ENCODE results near the gene ZNF81.
A peak's percentile ranks its signal among the peaks of the same experiment; 100 is the strongest.
"Not testable (repeated sequence)": the region's sequence is repeated elsewhere in the genome, so short reads cannot be mapped to it uniquely, and the experiment has no call there.

The ZNF81 gene

DNA sequence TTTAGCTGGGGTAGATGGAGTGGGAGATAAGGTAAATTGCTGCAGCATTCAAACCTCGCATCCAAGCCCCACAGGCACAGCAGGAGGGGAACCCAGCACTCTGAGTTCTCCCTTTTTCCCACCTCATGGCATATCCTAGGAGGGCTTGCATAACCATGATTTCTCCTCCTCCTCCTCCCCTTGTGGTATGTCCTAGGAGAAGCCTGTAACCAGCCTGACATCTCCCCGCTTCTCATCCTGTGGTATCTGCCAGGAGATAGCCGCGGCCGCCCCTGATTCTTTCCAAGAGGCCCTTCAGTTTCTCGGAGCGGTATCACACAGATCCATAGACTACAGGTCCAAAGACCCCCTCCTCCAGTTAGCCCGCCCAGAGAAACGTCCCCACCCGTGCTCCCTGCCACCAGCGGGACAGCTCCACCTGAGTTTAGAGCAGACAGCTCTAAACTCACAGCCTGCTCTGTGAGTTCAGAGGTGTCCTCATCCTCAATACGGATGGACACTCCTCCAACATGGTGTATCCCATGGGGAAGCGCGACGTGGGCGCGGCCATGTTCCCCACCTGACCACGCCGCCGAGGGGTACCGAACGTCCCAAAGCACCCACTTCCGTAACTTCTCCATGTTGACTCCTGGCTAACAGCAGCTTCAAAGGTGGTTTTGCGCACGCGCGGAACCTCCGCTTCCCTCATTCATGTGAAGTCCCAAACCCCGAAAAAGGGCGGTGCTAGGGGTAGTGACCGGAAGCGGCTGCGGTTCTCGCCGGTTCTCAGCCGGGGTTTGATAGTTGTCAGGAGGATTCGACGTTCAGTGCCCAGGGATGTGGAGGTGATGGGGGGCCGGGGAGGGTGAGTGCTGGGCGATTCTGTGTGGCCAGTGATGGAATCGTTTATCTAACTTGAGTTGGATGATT is at the start of gene ZNF81:
Gene ZNF81 (plus strand): TSS at position 739 of the 909 bp plus-strand sequence. CDS start 9,366 bp downstream, outside the sequence.
- DNase-seq (ENCODE audit: low spot score): peak; percentile 92

GRCh38 chrX:47796433-47796906 is 40.2 kb upstream of the ZNF81 start:
- DNase-seq (ENCODE audit: low spot score): no peak

DNA sequence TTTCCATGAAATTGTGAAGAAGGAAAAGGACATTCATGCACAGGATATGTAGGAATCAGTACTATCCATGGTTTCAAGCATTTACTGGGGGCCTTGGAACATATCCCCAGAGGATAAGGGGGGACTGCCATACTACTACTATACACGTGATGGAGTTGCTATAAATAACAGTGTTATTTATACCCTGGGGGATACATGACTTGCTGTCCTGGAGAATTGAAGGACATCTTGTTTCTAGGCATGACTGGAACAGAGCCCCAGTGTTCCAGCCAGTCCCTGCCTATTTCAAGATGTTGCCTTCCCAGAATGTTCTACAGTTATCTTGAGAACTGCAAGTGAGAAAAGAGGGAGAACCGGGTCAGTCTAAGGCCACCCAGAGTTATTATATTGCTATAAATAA is 39.6 kb upstream of the ZNF81 start:
- no peak for DNase-seq (ENCODE audit: low spot score)

DNA sequence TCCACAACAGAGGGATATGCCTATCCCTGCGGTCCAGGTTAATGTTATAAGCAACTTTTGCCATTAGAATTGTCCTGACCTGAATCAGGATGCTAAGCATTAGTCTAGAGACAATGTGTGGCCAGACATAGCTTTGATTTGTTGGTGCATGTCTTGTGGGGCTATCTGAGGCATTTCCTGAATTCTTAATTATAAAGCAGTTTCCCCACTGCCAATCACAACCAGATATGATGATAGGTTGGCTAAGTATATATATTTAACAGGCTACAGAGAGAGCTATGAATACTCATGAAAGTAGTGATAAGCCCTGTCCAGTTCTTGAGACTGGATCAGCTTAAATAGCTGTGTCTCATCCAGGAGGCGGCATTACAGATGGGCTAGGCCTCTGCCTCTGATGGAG is 37.8 kb upstream of the ZNF81 start:
- no peak for DNase-seq (ENCODE audit: low spot score)

DNA sequence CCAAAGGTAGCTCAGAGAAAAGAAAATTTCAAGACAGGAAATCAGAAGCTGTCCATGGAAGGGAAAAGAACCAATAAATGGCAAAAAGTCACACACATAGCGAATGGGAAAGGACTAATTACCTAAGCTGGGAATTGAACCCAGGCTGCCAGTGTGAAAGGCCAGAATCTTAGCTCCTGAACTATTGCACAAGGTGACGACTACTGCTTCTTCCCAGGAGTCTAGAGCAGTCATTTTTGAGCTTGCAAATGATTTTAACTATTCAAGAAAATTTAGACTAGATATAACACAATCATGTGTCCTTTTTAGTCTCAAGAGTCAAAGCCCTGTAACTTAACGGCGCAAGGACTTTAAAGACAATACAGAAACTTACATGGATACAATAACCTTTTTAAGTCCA is 34.1 kb upstream of the ZNF81 start:
- DNase-seq (ENCODE audit: low spot score): no peak

- DNase-seq (ENCODE audit: low spot score): not testable (repeated sequence)
These were observed 33.6 kb upstream of the ZNF81 start for GRCh38 chrX:47803103-47803502.

DNA sequence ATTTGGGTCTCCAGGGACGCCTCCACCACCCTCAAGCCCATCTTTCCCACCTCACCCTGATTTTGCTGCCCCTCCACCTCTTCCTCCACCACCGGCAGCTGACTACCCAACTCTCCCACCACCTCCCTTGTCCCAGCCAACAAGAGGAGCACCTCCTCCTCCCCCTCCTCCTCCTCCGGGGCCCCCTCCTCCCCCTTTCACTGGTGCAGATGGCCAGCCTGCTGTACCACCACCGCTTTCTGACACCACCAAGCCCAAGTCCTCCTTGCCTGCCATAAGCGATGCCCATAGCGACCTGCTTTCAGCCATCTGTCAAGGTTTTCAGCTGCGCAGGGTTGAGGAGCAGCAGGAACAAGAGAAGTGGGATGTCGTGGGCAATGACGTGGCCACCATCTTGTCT is 32.4 kb upstream of the ZNF81 start:
- no peak for DNase-seq (ENCODE audit: low spot score)

- not testable (repeated sequence) for DNase-seq (ENCODE audit: low spot score)
These were observed 30.9 kb upstream of the ZNF81 start for GRCh38 chrX:47805844-47806243.

DNA sequence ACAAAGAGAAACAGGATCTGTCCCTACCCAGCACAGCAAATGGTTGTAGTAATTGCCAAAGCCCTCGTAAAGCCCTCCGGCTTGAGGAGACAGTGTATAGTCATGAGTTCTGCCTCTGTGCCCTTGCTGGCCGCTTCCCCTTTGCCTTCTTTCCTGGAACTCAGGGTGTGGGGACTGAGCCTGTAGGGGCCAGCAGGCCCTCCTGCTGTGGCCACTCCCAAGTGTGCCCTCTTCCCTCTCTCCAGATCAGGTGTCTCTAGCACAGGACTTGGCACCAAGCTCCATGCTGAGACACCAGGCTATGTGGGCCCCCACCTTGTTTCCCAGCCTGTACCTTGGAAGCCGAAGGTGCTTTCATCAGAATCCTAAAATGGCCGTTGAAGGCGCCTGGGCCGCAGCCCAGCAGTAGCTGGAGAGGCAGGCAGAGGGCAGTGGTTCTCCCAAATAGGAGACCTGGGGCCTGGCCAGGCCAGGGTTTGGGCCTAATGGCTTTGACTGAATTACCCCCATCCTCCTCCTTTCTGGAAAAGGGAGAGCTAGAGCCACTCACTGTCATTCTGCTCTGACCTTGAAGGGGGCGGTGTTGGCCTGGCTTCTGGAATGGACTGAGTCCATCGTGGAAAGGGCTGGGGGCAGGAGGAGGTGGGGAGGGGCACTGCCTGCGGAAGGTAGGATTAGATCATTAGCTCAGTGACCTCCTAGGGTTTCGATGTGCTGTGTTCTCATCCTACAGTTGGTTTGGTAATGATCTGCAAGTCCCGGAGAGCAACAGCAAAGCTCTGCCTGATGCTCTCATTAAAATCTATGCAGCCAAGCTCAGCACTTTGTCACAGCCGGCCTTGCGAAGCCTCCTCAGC is 30.1 kb upstream of the ZNF81 start:
- DNase-seq (ENCODE audit: low spot score): not testable (repeated sequence)

- DNase-seq (ENCODE audit: low spot score): not testable (repeated sequence)
These were observed 29.5 kb upstream of the ZNF81 start for GRCh38 chrX:47807272-47807538.

DNA sequence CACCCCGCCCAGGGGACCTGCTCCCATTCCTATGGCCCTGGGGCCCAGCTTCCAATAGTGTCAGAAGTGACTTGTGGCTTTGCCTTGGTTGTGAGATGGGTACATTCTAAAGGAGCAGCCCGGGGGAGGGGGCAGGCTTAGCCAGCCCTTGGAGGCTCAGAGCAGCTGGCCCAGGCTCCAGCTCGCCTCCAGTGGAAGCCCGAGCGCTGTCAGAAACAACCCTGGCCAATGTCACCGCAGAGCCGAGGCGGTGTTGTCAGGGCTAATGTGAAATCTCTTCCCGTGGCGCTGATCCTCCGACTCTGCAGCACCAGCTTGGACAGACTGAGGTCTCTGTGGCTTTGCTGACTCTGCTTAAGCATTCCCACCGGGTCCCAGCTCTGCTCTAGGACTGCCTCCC is 29.2 kb upstream of the ZNF81 start:
- no peak for DNase-seq (ENCODE audit: low spot score)

GRCh38 chrX:47808904-47809788 is 27.6 kb upstream of the ZNF81 start:
- no peak for DNase-seq (ENCODE audit: low spot score)

- no peak for DNase-seq (ENCODE audit: low spot score)
These were observed 21.9 kb upstream of the ZNF81 start for GRCh38 chrX:47814851-47815250.

DNA sequence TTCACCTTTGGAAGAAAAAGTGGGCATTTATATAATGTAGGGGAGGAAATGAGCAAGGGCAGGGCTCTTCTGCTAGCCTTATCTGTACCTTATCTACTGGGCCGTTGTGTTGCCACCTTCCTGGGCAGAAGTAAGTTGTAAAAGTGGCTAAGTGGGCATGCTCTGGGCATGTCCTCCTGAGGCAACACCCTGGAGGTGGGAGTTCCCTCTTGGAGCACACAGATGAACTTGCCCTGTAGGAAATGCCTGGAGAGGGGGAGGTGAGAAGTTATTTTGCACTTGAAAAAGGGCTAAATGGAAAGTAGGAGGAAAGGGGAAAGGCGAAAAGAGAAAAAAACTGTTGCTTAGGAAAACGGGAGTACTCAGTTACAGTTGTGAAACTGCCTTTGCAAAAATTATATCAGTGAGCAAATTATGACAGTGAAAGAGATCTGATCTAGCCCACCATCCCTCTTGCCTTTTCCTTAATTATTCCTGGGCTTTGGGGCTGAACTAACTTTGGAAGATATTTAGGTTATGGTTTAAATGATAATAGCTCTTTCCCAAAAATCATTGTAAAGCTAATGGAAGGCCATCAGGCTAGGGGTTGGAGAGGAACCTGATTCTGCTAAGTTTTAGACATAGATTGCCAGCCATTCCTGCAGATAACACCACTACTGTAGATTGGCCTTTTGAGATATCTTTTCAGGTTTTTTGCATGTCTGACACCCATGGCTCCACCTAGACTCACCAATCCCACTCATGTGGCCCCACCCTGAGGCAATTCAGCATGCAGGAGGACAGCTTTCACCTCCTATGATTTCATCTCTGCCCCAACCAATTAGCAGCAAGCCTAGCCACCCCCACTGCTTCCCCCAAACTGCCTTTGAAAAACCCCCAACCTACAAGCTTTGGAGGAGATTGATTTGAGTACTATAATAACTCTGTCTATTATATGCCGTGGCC is 20.5 kb upstream of the ZNF81 start:
- DNase-seq (ENCODE audit: low spot score): no peak

DNA sequence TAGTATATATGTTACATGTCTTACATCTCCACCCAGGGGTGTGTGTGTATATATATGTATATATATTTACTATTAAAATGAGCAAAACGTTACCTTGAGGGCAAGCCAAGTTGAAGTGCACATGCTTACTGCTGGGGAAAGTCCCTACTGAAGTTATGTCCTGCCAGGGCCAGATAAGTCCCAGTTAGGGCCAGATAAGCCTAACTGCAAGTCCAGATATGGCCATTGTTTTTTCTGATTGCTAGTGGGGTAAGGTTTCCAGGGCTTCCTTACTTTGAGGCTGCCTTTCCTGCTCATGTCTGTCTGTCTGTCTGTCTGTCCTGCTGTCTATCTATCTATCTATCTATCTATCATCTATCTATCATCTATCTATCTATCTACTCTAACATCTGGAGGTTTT is 19.3 kb upstream of the ZNF81 start:
- no peak for DNase-seq (ENCODE audit: low spot score)

GRCh38 chrX:47817897-47818296 is 18.8 kb upstream of the ZNF81 start:
- DNase-seq (ENCODE audit: low spot score): no peak

DNA sequence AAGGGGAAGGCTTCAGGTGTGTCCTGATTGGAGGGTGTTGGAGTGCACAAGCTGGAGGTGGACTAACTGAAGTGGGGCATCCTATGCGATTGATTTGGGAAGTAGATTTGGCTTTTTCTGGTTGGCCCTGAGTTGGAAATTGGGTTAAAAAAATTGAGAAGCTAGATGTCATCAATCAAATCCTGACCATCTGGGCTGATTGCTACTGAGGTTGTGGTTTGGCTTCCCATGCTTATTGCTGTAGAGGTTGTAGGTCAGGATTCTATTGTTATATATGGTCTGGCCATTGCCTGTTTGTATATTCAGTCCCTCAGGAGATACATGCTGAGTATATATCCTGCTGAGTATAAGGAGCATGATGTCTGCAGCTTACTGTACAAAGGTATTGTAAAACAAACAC is 7.7 kb upstream of the ZNF81 start:
- no peak for DNase-seq (ENCODE audit: low spot score)

DNA sequence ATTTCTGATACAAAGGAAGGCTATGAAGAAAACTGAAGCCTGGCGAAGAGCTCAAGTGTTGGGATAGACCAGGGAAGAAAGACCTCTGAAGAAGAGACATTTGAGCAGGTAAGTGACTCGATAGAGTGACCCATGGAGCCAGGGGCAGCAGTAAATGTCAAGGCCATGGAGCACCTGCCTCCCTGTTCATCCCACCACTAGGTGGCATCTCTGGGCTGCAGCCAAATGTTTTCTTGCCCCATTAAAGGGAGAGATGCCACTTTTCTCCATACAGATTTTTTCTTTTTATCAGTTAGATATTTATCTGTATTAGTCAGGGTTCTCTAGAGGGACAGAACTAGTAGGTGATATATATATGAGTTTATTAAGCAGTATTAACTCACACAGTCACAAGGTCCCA is 4.9 kb upstream of the ZNF81 start:
- peak; percentile 53 for DNase-seq (ENCODE audit: low spot score)

DNA sequence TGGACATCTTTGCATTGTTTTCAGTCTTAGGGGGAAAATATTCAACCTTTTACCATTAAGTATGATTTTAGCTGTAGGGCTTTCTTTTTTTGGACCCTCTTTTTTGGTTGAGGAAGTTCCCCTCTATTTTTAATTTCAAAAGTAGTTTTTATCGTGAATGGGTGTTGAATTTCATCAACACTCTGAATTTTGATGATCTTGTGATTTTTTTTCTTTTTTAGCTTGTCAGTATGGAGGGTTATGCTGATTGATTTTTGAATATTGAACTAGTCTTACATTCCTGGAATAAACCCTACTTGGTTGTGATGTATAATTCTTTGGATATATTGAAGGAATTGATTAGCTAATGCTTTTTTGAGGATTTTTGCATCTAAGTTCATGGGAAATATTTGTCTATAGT is 1.7 kb downstream of the ZNF81 start:
- DNase-seq (ENCODE audit: low spot score): no peak

- no peak for DNase-seq (ENCODE audit: low spot score)
These were observed 3.4 kb downstream of the ZNF81 start for GRCh38 chrX:47840111-47840510.

DNA sequence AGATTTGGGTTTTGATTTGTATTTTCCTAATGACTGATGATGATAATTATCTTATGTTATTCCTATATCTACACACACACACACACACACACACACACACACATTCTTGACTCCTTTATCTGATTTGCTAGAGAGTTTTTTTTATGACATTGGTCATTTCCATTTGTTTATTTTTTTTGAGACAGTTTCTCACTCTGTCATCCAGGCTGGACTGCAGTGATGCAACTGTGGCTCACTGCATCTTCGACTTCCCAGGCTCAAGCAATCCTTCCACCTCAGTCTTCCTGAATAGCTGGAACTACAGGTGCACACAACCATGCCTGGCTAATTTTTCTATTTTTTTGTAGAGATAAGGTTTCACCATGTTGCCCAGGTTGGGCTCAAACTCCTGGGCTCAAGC is 6.7 kb downstream of the ZNF81 start:
- DNase-seq (ENCODE audit: low spot score): no peak
